HUDEP-2 (cell line): Measurements from ENCODE around the gene SMAD6.
"Not testable (repeated sequence)": the region's sequence is repeated elsewhere in the genome, so short reads cannot be mapped to it uniquely, and the experiment has no call there.

Source experiments
- DNase-seq, 76 experiments: peaks; one replicate each; lab custom pipeline; 2025; ENCODE audit not compliant: unreplicated experiment in 76 of 76; lab: John Stamatoyannopoulos, UW

SMAD6 gene

GRCh38 chr15:66674756-66675155 is 27.3 kb upstream of the SMAD6 start:
- DNase-seq = no peak

GRCh38 chr15:66675446-66675845 is 26.6 kb upstream of the SMAD6 start:
- DNase-seq = no peak

DNA sequence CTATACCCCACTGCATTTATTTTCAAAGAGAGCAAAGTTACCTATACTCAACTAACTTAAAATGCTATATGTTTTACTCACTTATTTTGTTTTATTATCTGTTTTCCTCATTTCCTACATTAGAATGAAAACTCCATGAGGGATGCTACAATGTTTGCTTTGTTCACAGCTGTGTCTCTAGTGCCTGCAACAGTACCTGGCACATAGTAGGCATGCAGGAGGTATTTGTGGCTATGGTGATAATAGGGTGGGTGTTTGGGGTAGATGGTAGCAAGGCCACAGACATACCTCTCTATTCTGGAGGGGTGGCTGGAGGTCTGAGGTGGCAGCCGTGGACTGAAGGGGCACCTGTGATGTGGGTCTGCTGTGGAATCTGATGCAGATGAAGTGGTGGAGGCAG is 24.7 kb upstream of the SMAD6 start:
- no peak for DNase-seq

- DNase-seq = no peak
These were observed 22.9 kb upstream of the SMAD6 start for GRCh38 chr15:66679061-66679656.

GRCh38 chr15:66679657-66680108 is 22.4 kb upstream of the SMAD6 start:
- peak in 68 of 76 experiments; percentile 7 to 85 (median 67) for DNase-seq

- no peak for DNase-seq
These were observed 21.5 kb upstream of the SMAD6 start for GRCh38 chr15:66680502-66680901.

DNA sequence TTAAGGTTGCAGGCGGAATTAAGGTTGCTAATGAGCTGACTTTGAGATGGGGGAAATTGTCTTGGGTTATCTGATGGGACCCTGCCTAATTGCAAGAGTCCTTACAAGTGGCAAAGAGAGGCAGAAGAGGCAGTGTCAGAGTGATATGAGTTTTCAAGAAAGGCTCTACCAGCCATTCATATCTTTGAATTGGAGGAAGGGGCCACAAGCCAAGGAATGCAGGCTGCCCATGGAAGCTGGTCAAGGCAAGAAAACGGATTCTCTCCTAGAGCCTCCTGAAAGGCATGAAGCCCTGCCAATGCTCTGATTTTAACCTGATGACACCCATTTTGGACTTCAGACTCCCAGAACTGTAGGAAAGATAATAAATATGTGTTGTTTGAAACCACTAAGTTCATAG is 20.6 kb upstream of the SMAD6 start:
- DNase-seq = no peak

GRCh38 chr15:66682246-66682645 is 19.8 kb upstream of the SMAD6 start:
- DNase-seq = no peak

DNA sequence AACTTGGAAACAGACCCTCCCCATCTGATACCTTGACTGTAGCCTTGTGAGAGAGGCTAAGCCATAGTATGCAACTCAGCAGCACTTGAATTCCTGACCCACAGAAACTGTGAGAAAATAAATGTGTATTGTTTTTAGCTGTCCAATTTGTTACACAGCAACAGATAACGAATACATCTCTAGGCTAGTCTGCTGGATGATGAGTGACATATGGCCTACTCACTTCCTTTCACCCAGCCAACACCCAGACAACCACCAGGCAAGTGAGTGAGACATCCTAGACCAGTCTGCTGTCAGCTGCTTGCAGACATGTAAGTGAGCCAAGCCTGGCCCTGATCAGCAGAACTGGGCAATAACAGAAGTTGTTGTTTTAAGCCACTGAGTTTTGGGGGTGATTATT is 19.2 kb upstream of the SMAD6 start:
- no peak for DNase-seq

GRCh38 chr15:66684136-66684681 is 17.8 kb upstream of the SMAD6 start:
- no peak for DNase-seq

GRCh38 chr15:66685638-66686150 is 16.3 kb upstream of the SMAD6 start:
- no peak for DNase-seq

- not testable (repeated sequence) for DNase-seq
These were observed 11.1 kb upstream of the SMAD6 start for GRCh38 chr15:66690912-66691311.

GRCh38 chr15:66691727-66692126 is 10.3 kb upstream of the SMAD6 start:
- DNase-seq = no peak

DNA sequence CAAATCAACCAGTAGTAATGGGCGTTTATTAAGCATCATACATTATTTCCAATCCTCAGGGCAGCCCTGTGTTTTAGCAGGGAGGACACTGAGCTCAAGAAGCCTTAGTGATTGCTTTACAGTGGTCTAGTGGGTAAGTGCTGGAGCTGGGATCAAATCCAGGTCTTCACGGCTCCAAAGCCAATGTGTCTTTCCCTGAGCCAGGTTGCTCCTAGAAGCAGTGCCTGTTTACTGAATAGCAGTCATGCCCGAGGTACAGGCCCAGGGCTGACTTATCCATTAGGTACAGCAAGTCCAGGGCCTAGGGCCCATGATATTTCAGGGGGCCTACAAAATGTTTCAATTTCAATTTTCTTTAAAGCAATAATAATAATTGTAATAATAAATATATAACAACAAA is 9.6 kb upstream of the SMAD6 start:
- no peak for DNase-seq

DNA sequence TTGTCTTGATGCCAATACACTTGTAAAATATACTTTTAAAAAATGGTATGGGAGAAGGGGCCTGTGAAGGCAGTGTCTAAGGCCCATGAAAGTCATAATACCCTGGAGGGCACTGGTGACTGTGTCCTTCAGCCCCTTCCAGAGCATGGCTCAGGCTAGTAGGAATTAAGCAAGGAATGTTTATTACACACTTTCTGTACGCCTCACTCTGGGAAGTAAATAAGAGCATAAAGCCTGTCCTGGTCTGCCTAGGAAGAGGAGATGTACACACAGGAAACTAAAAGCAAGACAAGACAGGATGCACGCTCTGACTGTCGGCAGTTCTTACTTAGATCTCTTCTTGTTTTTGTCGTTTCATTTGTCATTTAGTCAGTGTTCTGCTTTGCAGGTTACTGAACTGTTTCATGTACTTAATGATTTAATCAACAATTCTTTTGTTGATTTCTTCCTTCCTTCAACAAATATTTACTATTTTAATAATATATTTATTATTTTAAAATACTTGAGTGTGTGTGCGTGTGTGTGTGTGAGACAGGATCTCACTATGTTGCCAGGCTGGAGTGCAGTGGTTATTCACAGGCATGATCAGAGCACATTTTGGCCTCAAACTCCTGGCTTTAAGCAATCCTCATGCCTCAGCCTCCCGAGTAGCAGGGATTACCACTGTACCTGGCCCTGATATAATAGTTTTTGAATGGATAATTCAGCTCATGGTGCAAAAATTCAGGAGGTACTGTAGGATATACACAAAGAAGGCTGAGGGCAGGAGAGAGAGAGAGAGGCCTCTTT is 9.0 kb upstream of the SMAD6 start:
- no peak for DNase-seq

DNA sequence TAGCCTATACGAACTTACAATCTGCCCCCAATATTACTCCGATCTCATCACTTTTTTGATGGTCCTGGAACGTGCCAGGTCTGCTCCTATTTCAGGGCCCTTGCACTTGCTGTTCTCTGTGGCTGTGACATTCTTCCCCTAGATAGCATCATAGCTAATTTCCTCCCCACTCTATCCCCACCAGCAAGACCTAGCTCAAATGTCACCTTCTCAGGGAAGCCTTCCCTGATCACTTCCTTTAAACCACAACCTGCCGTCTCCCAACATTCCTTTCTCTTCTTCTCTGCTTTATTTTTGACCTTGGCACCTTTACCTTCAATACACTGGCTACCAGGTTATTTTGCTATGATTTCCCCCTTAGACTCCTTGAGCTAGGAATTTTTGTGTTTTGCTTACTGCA is 5.3 kb upstream of the SMAD6 start:
- no peak for DNase-seq

GRCh38 chr15:66698318-66698961 is 3.6 kb upstream of the SMAD6 start:
- peak in 51 of 76 experiments; percentile 2 to 57 (median 27) for DNase-seq

DNA sequence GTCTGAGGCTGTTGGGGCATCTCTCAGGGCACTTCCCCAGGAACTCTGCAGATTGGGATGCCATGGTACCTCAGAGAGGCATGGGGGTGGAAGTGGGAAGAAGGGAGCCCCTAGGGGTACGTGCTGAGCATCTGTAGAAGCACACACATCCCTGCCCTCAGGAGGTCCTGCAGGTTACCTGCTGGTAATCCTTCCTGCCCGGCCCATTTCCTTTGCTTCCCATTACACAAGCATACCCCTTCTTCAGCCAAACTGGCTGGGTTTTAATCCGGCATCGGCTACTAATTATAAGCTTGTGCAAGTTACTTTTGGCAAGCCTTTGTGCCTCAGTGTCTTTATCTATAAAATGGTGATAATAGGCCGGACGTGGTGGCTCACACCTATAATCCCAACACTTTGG is 3.1 kb upstream of the SMAD6 start:
- no peak for DNase-seq

DNA sequence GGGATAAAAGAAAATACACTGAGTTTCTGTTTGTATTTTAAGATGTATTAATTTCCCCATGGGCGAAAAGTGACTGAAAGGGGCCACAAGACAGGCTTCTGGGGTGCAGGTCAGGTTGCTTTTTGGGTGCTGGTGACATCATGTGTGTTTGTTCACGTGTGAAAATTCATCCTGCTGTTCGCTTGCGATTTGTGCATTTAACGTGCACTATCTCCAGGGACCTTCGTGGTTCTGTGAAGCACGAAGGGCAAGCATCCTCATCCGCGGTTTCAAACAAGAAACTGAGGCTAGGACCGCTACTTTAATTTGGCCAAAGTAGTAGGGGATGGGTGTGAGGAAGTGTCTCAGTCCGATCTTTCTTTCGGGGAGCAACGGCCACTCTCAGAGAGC is 1.6 kb upstream of the SMAD6 start:
- no peak for DNase-seq

DNA sequence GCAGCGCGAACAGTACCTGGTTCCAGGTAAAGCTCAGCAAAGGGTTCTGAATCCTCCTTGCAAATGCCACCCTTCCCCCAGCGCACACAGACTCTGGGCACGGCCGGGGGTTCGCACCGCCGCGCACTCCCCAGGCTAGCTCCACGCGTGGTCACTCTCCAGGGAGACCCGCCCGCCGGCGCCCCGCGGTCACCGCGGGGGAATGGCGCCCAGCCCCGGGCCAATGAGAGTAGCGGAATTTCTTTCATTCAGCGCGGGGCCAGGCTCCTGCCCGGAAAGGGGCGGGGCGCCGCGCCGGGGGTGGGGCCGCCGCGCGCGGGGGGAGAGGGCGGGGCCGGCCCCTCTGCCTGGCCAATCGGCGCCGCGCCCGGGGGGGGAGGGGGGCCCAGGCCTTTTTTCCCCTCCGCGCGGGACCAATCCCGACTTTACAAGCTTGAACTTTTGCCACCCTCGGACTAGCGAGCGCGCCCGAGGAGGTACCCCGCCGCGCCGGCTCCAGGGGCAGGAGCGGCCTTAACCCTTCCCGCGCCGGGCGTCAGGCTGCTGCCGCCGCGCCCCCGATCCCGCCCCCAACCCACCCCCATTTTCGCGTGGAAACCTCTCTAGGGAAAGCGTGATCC is 1.1 kb upstream of the SMAD6 start:
- peak in 71 of 76 experiments; percentile 13 to 89 (median 72) for DNase-seq
